DOHH2 (cell line): Measurements from ENCODE around the gene FAM120A.

Experiments used
- EZH2phosphoT487 ChIP-seq: fragments of 200-600 bp; sonication (generic); IDR thresholded peaks from 2 replicates; pipeline ENCODE4 v1.6.1; 2017; ENCODE audit warnings: borderline replicate concordance, mild to moderate bottlenecking, antibody characterized with exemption, low read length, moderate library complexity, mixed read lengths
- TF ChIP-seq, protein P1 (sequence below): fragments of 200-600 bp; sonication (generic); IDR thresholded peaks from one replicate; pipeline ENCODE4 v1.5.1; 2014; ENCODE audit warnings: antibody characterized with exemption, mild to moderate bottlenecking, low read depth, low read length; ENCODE audit not compliant: poor library complexity, severe bottlenecking

DNA sequence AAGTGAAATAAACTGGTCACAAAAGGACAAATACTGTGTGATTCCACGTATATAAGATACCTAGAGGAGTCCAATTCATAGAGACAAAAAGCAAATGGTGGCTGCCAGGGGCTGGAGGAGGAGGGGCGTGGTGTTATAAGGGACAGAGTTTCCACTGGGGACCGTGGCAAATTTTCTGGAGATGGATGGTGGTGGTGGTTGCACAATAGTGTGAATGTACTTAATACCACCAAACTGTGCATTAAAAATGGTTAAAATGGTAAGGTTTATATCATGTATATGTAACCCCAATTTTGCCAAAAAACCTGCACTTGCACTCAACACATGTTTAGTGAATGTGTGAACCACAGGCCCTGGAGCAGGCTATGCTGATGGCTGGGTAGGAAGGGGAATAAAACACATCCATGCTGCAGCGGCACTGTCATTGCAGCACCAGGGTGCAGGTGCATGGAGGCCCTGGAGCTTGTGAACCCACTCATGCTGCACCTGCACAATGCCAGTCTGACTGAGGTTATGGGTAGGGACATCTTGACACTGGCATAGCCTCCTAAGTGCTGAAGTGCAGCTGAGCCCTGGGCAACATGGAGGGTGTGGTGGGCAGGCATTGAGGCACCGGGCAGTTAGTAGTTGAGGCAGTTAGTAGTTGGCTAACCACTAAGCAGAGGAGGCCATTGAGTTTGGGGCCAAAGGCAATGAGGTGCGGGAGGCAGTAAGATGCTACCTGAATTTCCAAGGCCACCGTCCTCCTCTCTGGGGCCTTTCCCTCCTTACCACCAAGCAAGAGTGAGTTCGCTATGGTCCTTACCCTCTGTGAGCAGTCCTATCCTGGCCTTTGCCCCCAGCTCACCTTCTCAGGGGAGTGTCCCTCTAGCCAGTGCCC is 121.4 kb downstream of the FAM120A start:
- TF ChIP-seq, protein P1, sequence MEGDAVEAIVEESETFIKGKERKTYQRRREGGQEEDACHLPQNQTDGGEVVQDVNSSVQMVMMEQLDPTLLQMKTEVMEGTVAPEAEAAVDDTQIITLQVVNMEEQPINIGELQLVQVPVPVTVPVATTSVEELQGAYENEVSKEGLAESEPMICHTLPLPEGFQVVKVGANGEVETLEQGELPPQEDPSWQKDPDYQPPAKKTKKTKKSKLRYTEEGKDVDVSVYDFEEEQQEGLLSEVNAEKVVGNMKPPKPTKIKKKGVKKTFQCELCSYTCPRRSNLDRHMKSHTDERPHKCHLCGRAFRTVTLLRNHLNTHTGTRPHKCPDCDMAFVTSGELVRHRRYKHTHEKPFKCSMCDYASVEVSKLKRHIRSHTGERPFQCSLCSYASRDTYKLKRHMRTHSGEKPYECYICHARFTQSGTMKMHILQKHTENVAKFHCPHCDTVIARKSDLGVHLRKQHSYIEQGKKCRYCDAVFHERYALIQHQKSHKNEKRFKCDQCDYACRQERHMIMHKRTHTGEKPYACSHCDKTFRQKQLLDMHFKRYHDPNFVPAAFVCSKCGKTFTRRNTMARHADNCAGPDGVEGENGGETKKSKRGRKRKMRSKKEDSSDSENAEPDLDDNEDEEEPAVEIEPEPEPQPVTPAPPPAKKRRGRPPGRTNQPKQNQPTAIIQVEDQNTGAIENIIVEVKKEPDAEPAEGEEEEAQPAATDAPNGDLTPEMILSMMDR: no peak
- TF ChIP-seq EZH2phosphoT487: no peak
